Breast epithelium (tissue), 4 donors: Measurements from ENCODE around the gene SRRM2. TPM values are rescaled to one million over a fixed set of nuclear protein-coding genes. Genes with fewer than 3 reads are reported as not detected.

Experiments used
- DNase-seq, 2 donors: peaks; one replicate each; pipeline ENCODE4 v3.0.0-alpha.2; 2019; ENCODE audit warnings: low spot score in 2 of 2
- H3K27ac ChIP-seq, 2 donors: fragments of 200-600 bp; sonication (generic) in 1 of 2; one replicate each; pipeline ENCODE4 v1.5.1; 2016 to 2019; ENCODE audit warnings: mild to moderate bottlenecking in 1 of 2
- H3K27me3 ChIP-seq, 2 donors: fragments of 200-600 bp; sonication (generic) in 1 of 2; one replicate each; pipeline versions ENCODE4 v1.5.1 to v1.6.0; 2017 to 2019; ENCODE audit warnings: control low read depth in 1 of 2, mild to moderate bottlenecking in 1 of 2
- H3K36me3 ChIP-seq: fragments of 200-600 bp; one replicate; pipeline ENCODE4 v1.5.1; 2019
- H3K4me1 ChIP-seq, 2 donors: fragments of 200-600 bp; sonication (generic); one replicate each; pipeline ENCODE4 v1.5.1; 2016 to 2019; ENCODE audit warnings: control low read depth in 1 of 2
- H3K4me3 ChIP-seq, 3 donors: fragments of 200-600 bp; sonication (generic); 1 replicate in 2 of 3; 2 replicates in 1 of 3; pipeline ENCODE4 v1.5.1; 2016 to 2019; ENCODE audit warnings: mild to moderate bottlenecking in 3 of 3, moderate library complexity in 2 of 3
- H3K9me3 ChIP-seq, 2 donors: fragments of 200-600 bp; sonication (generic) in 1 of 2; one replicate each; pipeline ENCODE4 v1.5.1; 2016 to 2019; ENCODE audit warnings: control low read depth in 1 of 2
- CTCF ChIP-seq, 3 donors: fragments of 450-650 bp; IDR thresholded peaks; one replicate each; pipeline ENCODE4 v1.5.1; 2016 to 2017; ENCODE audit warnings: antibody characterized with exemption in 3 of 3, mild to moderate bottlenecking in 3 of 3, moderate library complexity in 3 of 3
- POLR2A ChIP-seq: fragments of 450-650 bp; IDR thresholded peaks from one replicate; pipeline ENCODE4 v1.6.1; 2016; ENCODE audit warnings: antibody characterized with exemption, mild to moderate bottlenecking, moderate library complexity
- POLR2AphosphoS5 ChIP-seq, 3 donors: sonication (generic); formaldehyde crosslinking; IDR thresholded peaks; one replicate each; pipeline ENCODE4 v1.6.1; 2017; ENCODE audit warnings: antibody characterized with exemption in 3 of 3
- intact Hi-C: fragments of 100-400 bp; cut with DNase I; formaldehyde crosslinking; loops from one replicate; pipeline ENCODE4 v1.15.1; 2023; ENCODE audit warnings: low total_unique reads
- total RNA-seq, 3 donors: library from RNA; depleted of rRNA; stranded (reverse); fragments of >200 nt; gene quantifications; one replicate each; pipeline ENCODE4 v1.1.0, GENCODE V29; 2016

SRRM2 gene
- total RNA-seq, 3 donors from 2014 or later = 229 to 416 (median 388) TPM

- intact Hi-C loops = no loop called here
- H3K9me3 ChIP-seq = no peaks in the 10 kb centered on the region
- H3K36me3 ChIP-seq = no peaks in the 10 kb centered on the region
- no peaks in the 10 kb centered on the region for H3K4me1 ChIP-seq
- TF ChIP-seq POLR2AphosphoS5 (IDR thresholded peaks at IDR 0.05) (no peak), CTCF (IDR thresholded peaks at IDR 0.05) (no peak), POLR2A (no peak)
- no peak overlapping the region for H3K27ac ChIP-seq
- DNase-seq = no peak
- H3K27me3 ChIP-seq = no peaks in the 10 kb centered on the region
- no peak overlapping the region for H3K4me3 ChIP-seq
Measured at GRCh38 chr16:2741168-2741567, 11.3 kb upstream of the SRRM2 start.

GRCh38 chr16:2742323-2743006 is 10.0 kb upstream of the SRRM2 start:
- H3K4me3 ChIP-seq = no peak overlapping the region
- H3K4me1 ChIP-seq = no peaks in the 10 kb centered on the region
- H3K36me3 ChIP-seq = no peaks in the 10 kb centered on the region
- intact Hi-C loops = no loop called here
- no peak for DNase-seq
- H3K27ac ChIP-seq = no peak overlapping the region
- no peaks in the 10 kb centered on the region for H3K9me3 ChIP-seq
- H3K27me3 ChIP-seq = no peaks in the 10 kb centered on the region
- TF ChIP-seq POLR2A = no peak

- intact Hi-C loops = no loop called here
- Histone ChIP-seq H3K27me3 (no peaks in the 10 kb centered on the region), H3K36me3 (no peaks in the 10 kb centered on the region), H3K4me1 (no peaks in the 10 kb centered on the region), H3K4me3 (no peak overlapping the region), H3K27ac (no peak overlapping the region), H3K9me3 (no peaks in the 10 kb centered on the region)
- TF ChIP-seq POLR2A = no peak
- no peak for TF ChIP-seq POLR2AphosphoS5 (IDR thresholded peaks at IDR 0.05)
- TF ChIP-seq CTCF (IDR thresholded peaks at IDR 0.05) = no peak
- no peak for DNase-seq
Measured at GRCh38 chr16:2743007-2743810, 9.2 kb upstream of the SRRM2 start.

- H3K9me3 ChIP-seq = no peaks in the 10 kb centered on the region
- no peaks in the 10 kb centered on the region for H3K4me1 ChIP-seq
- no peak overlapping the region for H3K4me3 ChIP-seq
- no peak overlapping the region for H3K27ac ChIP-seq
- no peaks in the 10 kb centered on the region for H3K27me3 ChIP-seq
- H3K36me3 ChIP-seq = no peaks in the 10 kb centered on the region
- TF ChIP-seq POLR2AphosphoS5 (IDR thresholded peaks at IDR 0.05) = no peak
- no peak for TF ChIP-seq POLR2A
- no peak for DNase-seq
- intact Hi-C loops = no loop called here
Measured at GRCh38 chr16:2744711-2745110, 7.7 kb upstream of the SRRM2 start.

GRCh38 chr16:2745116-2745890 is 7.1 kb upstream of the SRRM2 start:
- H3K27me3 ChIP-seq = no peaks in the 10 kb centered on the region
- DNase-seq = no peak
- no peak overlapping the region for H3K27ac ChIP-seq
- intact Hi-C loops = no loop called here
- no peaks in the 10 kb centered on the region for H3K4me1 ChIP-seq
- H3K36me3 ChIP-seq = no peaks in the 10 kb centered on the region
- no peak for TF ChIP-seq CTCF (IDR thresholded peaks at IDR 0.05)
- TF ChIP-seq POLR2A = no peak
- TF ChIP-seq POLR2AphosphoS5 (IDR thresholded peaks at IDR 0.05) = no peak
- H3K9me3 ChIP-seq = no peaks in the 10 kb centered on the region
- no peak overlapping the region for H3K4me3 ChIP-seq
